Endothelial cell of hepatic sinusoid (primary cell): ENCODE data around the gene DNAJB8.

ENCODE experiments used
- in situ Hi-C: cut with HindIII; loops from 2 replicates; pipeline ENCODE4 v1.10.0; 2017; ENCODE audit warnings: low sequenced_read_pairs

The DNAJB8 gene

DNA sequence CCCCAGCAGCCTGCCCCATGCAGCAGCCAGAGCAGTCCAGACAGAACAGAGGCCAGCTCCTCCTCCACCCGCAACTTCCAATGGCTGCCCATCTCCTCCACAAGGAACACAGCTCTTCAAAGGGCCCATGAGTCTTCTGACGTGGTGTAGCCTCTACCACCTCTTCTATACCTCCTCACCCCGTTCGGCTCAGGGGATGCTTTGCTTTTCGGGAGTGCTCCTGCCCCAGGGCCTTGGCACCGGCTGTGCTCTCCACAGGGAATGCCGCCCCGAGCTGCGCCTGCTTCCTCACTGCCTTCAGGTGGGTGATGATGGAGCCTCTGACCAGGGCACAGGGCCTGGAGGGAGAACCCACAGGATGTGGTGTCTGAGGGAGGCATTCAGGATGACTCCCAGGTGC is 14.6 kb downstream of the DNAJB8 start:
- in situ Hi-C loops: no loop called here

GRCh38 chr3:128449111-128449638 is 17.5 kb downstream of the DNAJB8 start:
- in situ Hi-C loops: no loop called here

DNA sequence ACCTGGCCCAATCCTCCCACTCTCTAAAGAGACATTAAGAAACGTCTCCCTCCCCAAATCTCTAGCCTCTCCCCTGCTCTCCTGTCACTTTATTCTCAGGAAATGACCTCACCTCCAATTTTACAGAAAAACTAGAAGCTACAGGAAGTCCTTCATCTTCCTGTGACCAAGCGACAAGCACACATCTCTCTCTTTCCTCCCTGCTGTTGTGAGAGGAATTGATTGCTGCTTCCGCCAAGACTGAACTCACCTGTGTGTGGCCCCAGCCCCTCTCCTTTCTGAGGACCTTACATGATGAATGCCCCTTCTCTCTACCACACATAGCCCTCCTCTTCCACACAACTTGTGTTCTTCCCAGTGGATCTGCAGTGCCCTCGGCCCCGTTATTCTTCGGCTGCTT is 18.2 kb downstream of the DNAJB8 start:
- in situ Hi-C loops: no loop called here

GRCh38 chr3:128447561-128448013 is 19.1 kb downstream of the DNAJB8 start:
- in situ Hi-C loops: no loop called here

DNA sequence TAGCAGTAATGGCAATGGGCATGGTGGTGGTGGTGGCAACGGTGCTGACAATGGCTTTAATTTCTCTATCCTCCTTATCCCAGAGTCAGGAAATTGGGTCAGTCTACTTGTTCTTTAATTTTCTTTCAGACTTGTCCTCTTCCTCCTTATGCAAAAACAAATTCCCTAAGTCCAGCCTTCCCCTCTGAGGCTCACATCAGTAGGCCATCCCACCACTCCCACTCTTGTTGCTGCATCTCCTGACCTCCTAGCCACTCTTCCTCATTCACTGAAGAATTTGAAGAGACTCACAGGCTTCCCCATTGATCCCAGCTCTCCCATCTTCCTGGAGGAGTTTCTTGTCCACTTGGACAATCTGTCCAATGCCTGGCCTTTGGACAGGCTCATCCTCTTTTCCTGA is 19.9 kb downstream of the DNAJB8 start:
- in situ Hi-C loops: no loop called here

DNA sequence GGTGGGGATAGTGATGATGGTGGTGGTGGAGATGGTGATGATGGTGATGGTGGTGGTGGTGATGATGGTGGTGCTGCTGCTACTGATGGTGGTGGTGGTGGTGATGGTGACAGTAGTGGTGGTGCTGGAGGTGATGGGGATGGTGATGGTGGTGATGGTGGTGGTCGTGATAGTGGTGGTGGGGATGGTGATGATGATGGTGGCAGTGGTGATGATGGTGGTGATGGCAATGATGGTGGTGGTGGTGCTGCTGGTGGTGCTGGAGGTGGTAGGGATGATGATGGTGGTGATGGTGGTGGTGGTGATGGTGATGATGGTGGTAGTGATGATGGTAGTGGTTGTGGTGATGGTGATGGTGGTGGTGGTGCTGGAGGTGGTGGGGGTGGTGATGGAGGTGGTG is 21.3 kb downstream of the DNAJB8 start:
- in situ Hi-C loops: no loop called here

GRCh38 chr3:128443771-128444170 is 22.9 kb downstream of the DNAJB8 start:
- in situ Hi-C loops: no loop called here

GRCh38 chr3:128442949-128443348 is 23.7 kb downstream of the DNAJB8 start:
- in situ Hi-C loops: no loop called here

DNA sequence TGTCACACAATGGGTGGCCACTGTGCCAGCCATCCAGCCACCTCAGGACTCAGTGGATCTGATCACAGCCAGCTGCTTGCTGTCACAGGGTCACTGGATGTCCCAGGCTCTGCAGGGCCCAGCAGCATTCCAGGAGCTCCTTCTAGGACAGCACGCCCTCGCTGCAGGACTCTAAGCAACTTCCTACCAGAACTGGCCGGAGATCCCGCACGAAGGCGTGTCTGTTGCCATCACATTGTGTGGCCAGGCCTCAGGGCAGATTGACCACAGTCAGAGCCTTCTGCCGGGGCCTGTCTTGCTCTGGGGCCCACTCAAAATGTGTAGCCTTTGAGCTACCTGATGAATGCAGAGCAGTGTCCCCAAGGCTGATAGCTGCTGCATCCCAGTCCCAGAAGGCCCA is 24.6 kb downstream of the DNAJB8 start:
- in situ Hi-C loops: no loop called here

DNA sequence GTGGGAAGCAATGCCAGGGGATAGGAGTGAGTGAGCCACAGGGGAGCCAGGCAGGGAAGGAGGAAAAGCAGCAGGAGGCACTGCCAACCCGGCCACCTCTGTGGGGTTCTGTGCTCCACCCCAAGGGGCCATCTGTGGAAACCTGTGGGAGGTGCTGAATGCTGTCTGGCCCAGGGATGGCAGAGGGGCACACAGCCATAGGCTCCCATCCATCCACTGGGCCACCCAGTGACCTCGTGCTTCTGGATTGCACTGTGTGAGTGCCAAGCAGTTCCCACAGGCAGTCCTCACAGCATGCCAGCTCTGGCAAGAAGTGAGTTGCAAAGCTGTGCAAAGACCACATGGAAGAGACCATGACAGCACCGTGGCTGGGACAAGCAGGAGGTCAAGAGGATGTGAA is 27.5 kb downstream of the DNAJB8 start:
- in situ Hi-C loops: no loop called here

- in situ Hi-C loops: no loop called here
Observed at GRCh38 chr3:128438488-128439072, 28.1 kb downstream of the DNAJB8 start.

GRCh38 chr3:128436214-128436613 is 30.5 kb downstream of the DNAJB8 start:
- in situ Hi-C loops: no loop called here

GRCh38 chr3:128435561-128435960 is 31.1 kb downstream of the DNAJB8 start:
- in situ Hi-C loops: no loop called here

GRCh38 chr3:128435058-128435457 is 31.6 kb downstream of the DNAJB8 start:
- in situ Hi-C loops: no loop called here

DNA sequence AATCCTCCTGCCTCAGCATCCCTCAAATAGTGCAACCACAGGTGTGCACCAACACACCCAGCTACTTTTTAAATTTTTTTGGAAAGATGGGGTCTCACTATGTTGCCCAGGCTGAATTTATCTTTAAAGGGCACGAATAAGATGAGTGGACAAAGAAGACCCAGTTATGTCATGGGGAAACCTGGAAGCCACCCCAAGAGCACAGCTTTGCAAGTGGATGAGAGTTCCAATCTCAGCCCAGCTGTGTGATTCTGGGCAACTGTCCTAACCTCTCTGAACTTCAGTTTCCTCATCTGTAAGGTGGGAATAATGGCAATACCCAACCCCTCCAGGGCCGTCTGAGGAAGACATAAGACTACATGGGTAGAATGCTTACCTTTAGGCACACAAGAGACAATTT is 32.2 kb downstream of the DNAJB8 start:
- in situ Hi-C loops: loop anchor here (5.0 kb wide), 1 partner anchor 38 kb away; no protein-coding TSS in a partner anchor

DNA sequence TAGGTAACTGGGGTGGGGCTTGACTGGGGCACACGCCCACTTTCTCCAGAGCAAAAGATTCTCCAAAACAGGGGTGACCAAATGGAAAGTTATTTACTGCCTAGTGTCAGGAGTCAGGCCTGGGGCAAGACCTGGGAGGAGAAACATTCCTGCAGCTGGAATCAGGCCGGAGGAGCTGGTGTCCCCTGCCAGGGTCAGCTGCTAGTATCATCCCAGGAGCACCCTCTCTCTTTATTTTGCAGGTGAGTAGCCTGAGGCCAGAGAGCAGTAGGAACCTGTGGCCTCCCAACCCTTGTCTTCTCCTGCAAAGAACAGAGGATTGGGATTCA is 32.9 kb downstream of the DNAJB8 start:
- in situ Hi-C loops: loop anchor here (5.0 kb wide), 1 partner anchor 38 kb away; no protein-coding TSS in a partner anchor

GRCh38 chr3:128432971-128433836 is 33.5 kb downstream of the DNAJB8 start:
- in situ Hi-C loops: loop anchor here (5.0 kb wide), 1 partner anchor 39 kb away; no protein-coding TSS in a partner anchor

DNA sequence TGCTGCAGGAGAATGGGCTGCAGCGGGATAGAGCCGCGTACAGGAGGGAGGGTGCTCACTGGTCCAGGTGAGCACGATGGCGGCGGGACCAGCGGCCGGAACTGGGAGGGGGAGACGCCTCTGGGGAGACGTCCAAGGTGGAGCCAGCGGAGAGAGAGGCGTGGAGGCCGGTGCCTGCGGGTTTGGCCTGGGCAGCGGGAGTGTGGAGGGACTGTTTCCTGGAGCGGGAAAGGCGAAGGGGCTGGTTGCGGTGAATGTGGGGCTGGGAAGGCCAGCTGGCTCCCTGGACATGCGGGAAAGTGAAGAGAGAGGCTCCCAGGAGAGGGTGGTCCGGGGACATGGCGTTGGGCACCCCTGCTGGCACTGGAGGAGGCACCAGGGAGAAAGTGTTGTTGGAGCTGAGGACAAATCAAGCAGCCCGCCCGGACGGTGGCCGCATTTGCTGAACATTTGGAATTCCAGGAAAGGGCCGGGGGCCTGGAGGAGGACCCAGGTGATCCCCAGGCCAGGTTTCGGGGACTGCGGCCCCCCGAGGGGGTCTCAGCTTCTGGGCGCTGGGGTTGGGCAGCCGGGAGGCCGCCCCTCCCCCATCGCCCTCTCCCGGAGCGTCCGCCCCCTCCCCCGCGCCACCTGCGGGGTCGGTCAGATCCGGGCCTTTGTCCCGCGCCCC is 34.3 kb downstream of the DNAJB8 start:
- in situ Hi-C loops: loop anchor here (5.0 kb wide), 1 partner anchor 40 kb away; no protein-coding TSS in a partner anchor

GRCh38 chr3:128431803-128432300 is 34.8 kb downstream of the DNAJB8 start:
- in situ Hi-C loops: loop anchor here (5.0 kb wide), 1 partner anchor 40 kb away; no protein-coding TSS in a partner anchor

DNA sequence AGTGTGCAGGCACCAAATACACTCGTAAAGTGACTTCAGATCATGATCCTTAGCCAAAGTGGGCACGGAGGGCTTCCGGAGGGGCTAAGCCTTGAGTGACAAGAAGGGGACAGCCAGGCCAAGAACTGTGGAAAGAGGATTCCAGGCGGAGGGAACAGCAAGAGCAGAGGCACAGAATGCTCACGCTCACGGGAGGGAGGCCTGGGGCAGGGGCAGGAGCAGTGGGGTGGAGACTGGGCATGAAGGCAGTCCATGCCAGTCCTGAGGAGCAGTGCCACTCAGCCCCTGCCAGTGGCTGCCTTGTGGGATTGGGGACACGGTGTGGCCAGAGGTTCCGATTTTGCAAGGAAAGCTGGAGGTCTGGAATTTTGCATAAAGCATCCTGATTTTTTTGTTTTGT is 36.0 kb downstream of the DNAJB8 start:
- in situ Hi-C loops: loop anchor here (5.0 kb wide), 1 partner anchor 42 kb away; no protein-coding TSS in a partner anchor

GRCh38 chr3:128430301-128430700 is 36.4 kb downstream of the DNAJB8 start:
- in situ Hi-C loops: loop anchor here (5.0 kb wide), 1 partner anchor 42 kb away; no protein-coding TSS in a partner anchor
